Duodenal mucosa (tissue), 2 donors: ENCODE measurements around the gene TIAM2.

ENCODE experiments used
- H3K27ac ChIP-seq: one replicate; pipeline ENCODE4 v1.7.0; 2013; ENCODE audit warnings: low read depth, low read length
- H3K27me3 ChIP-seq, 2 donors: one replicate each; pipeline ENCODE4 v1.7.0; 2013; ENCODE audit warnings: low read length in 2 of 2, control low read depth in 1 of 2; ENCODE audit not compliant: insufficient read depth in 2 of 2, control insufficient read depth in 1 of 2
- H3K36me3 ChIP-seq, 2 donors: one replicate each; pipeline ENCODE4 v1.7.0; 2013; ENCODE audit warnings: low read length in 2 of 2, control low read depth in 1 of 2; ENCODE audit not compliant: insufficient read depth in 2 of 2, control insufficient read depth in 1 of 2
- H3K4me1 ChIP-seq, 2 donors: one replicate each; pipeline ENCODE4 v1.7.0; 2013; ENCODE audit warnings: low read length in 2 of 2, control low read depth in 1 of 2; ENCODE audit not compliant: insufficient read depth in 2 of 2, control insufficient read depth in 1 of 2
- H3K4me3 ChIP-seq, 2 donors: one replicate each; pipeline ENCODE4 v1.7.0; 2013; ENCODE audit warnings: low read length in 2 of 2, low read depth in 1 of 2
- H3K9ac ChIP-seq, 2 donors: one replicate each; pipeline ENCODE4 v1.7.0; 2013; ENCODE audit warnings: low read length in 2 of 2, low read depth in 1 of 2
- H3K9me3 ChIP-seq, 2 donors: one replicate each; pipeline ENCODE4 v1.7.0; 2013; ENCODE audit warnings: low read length in 2 of 2, control low read depth in 1 of 2; ENCODE audit not compliant: control insufficient read depth in 1 of 2

The TIAM2 gene

GRCh38 chr6:155187106-155187505, 192.0 kb downstream of the TIAM2 start:
- no peak overlapping the region for H3K4me3 ChIP-seq
- no peaks in the 10 kb centered on the region for H3K9me3 ChIP-seq
- H3K36me3 ChIP-seq, result peaks cover 0 to 11% of the 10 kb centered on the region in 2 donors
- H3K27ac ChIP-seq, result no peak overlapping the region
- H3K9ac ChIP-seq, result no peak overlapping the region
- H3K4me1 ChIP-seq, result peaks cover 6 to 11% of the 10 kb centered on the region in 2 donors
- H3K27me3 ChIP-seq, result no peaks in the 10 kb centered on the region

GRCh38 chr6:155187994-155188706, 193.0 kb downstream of the TIAM2 start:
- Histone ChIP-seq H3K4me3 (no peak overlapping the region), H3K27ac (no peak overlapping the region), H3K36me3 (peaks cover 0 to 7% of the 10 kb centered on the region in 2 donors), H3K9me3 (no peaks in the 10 kb centered on the region), H3K9ac (no peak overlapping the region), H3K4me1 (peaks cover 6 to 11% of the 10 kb centered on the region in 2 donors), H3K27me3 (no peaks in the 10 kb centered on the region)

- Histone ChIP-seq H3K9me3 (no peaks in the 10 kb centered on the region), H3K4me1 (peaks cover 6 to 11% of the 10 kb centered on the region in 2 donors), H3K27ac (peak overlapping the region; percentile 39), H3K9ac (no peak overlapping the region), H3K4me3 (peak overlapping the region in 1 of 2 donors; percentile 28), H3K27me3 (no peaks in the 10 kb centered on the region), H3K36me3 (peaks cover 0 to 4% of the 10 kb centered on the region in 2 donors)
These were observed 193.8 kb downstream of the TIAM2 start for GRCh38 chr6:155188707-155189496.

DNA sequence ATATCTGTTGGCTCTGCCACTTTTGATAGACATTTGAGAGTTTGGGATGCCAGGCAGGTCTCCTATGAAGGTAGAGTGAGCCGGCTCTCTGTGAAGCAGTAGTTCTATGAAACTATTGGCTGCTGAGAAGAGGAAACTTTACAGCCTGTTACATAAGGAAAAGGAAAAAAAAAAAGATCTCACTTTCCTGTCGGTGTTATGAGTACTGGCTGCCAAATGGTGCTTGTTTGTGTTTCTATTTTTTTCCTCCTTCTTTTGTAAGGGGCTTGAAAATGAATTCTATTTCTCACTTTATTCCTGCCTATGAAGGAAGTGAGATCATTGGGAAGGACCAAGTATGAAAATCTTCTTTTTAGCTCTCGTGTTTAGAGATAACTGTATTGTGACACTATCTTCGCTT, 195.6 kb downstream of the TIAM2 start:
- Histone ChIP-seq H3K9ac (no peak overlapping the region), H3K36me3 (peaks cover 0 to 4% of the 10 kb centered on the region in 2 donors), H3K4me1 (peaks cover 4 to 11% of the 10 kb centered on the region in 2 donors), H3K27ac (no peak overlapping the region), H3K4me3 (no peak overlapping the region), H3K27me3 (no peaks in the 10 kb centered on the region), H3K9me3 (no peaks in the 10 kb centered on the region)

GRCh38 chr6:155193526-155193925, 198.4 kb downstream of the TIAM2 start:
- peaks cover 4 to 11% of the 10 kb centered on the region in 2 donors for H3K4me1 ChIP-seq
- H3K9me3 ChIP-seq, result no peaks in the 10 kb centered on the region
- H3K9ac ChIP-seq, result no peak overlapping the region
- H3K36me3 ChIP-seq, result no peaks in the 10 kb centered on the region
- H3K4me3 ChIP-seq, result no peak overlapping the region
- no peaks in the 10 kb centered on the region for H3K27me3 ChIP-seq
- H3K27ac ChIP-seq, result no peak overlapping the region

DNA sequence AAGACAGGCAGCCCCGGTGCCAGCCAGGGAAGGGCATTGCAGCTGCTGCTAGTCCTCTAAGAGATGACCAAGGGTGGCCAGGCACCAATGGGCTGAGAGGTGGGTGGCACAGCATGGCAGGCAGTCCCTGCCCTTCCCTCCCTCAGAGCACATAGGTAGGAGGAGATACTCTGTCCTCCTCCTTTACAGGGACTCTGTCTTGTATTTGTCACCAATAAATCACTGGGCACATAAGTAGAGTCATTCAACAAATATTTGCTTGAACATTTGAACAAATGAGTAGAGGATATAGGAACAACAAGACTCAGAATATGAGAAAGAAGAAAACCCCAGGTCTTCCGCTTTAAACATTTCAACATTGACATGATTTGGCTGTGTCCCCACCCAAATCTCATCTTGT, 199.3 kb downstream of the TIAM2 start:
- Histone ChIP-seq H3K36me3 (no peaks in the 10 kb centered on the region), H3K27me3 (no peaks in the 10 kb centered on the region), H3K27ac (no peak overlapping the region), H3K9me3 (no peaks in the 10 kb centered on the region), H3K9ac (no peak overlapping the region), H3K4me3 (no peak overlapping the region), H3K4me1 (peaks cover 0 to 5% of the 10 kb centered on the region in 2 donors)

DNA sequence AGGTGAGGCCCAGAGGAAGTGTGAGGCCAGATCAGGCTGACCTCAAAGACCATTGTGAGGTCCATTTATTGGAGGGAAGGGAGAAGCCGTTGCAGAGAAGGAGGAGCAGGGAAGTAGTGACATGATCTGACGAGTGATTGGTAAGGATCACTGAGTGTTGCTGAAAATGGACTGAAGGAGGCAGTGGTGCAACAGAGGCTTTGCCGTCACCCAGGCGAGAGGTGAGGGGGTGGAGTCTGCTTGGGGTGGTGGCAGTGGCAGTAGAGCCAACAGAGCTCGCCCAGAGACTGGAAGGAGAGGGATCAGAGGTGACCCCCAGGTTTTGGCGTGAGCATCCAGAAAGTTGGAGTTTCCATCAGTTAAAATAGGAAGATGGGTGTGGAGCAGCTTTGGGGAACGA, 200.8 kb downstream of the TIAM2 start:
- H3K27me3 ChIP-seq, result no peaks in the 10 kb centered on the region
- H3K9ac ChIP-seq, result no peak overlapping the region
- no peaks in the 10 kb centered on the region for H3K36me3 ChIP-seq
- H3K4me3 ChIP-seq, result no peak overlapping the region
- H3K9me3 ChIP-seq, result no peaks in the 10 kb centered on the region
- H3K4me1 ChIP-seq, result no peaks in the 10 kb centered on the region
- no peak overlapping the region for H3K27ac ChIP-seq

DNA sequence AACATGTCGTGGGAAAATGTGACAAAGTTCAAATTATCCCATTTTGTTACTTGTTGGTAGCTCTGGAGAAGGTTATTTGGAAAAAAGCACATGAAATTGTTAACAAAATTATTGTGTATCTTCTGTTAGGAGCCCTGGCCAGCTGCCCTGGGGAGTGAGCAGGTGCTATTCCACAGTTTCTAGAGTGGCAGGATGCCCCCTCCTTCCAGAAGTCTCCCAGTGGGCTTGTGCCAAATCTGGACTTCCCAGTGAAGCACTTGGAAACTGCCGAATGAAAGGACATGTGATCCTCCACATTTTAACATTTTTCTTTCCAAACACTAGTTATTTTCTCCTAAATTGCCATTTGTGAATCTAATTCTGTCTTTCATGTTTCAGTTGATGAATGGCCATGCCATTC, 201.8 kb downstream of the TIAM2 start:
- H3K9me3 ChIP-seq, result no peaks in the 10 kb centered on the region
- no peaks in the 10 kb centered on the region for H3K27me3 ChIP-seq
- peaks cover 5 to 7% of the 10 kb centered on the region in 2 donors for H3K4me1 ChIP-seq
- no peak overlapping the region for H3K9ac ChIP-seq
- H3K27ac ChIP-seq, result no peak overlapping the region
- H3K4me3 ChIP-seq, result no peak overlapping the region
- H3K36me3 ChIP-seq, result no peaks in the 10 kb centered on the region

GRCh38 chr6:155197932-155198331, 202.8 kb downstream of the TIAM2 start:
- Histone ChIP-seq H3K27me3 (no peaks in the 10 kb centered on the region), H3K4me3 (no peak overlapping the region), H3K36me3 (no peaks in the 10 kb centered on the region), H3K27ac (no peak overlapping the region), H3K9ac (no peak overlapping the region), H3K4me1 (peaks cover 5 to 7% of the 10 kb centered on the region in 2 donors), H3K9me3 (no peaks in the 10 kb centered on the region)

DNA sequence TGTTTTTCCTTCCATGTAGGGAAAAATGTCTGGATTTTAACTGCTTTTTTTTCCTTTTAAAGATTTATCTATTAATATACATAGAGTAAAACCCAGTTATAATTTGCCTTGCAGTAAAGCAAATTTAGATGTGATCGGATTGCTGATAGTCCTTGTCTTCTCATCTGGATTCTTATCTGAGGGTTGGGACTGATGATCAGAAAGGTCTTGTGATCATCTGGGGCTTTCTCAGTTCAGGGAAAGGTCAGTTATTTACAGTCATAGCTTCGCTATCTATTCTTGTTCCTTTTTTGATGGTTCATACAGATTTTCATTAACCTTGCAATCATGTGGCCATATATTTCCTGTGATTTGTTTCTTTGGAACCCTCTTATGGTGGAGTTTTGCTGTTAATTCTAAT, 204.9 kb downstream of the TIAM2 start:
- no peak overlapping the region for H3K27ac ChIP-seq
- no peaks in the 10 kb centered on the region for H3K36me3 ChIP-seq
- no peak overlapping the region for H3K9ac ChIP-seq
- no peak overlapping the region for H3K4me3 ChIP-seq
- no peaks in the 10 kb centered on the region for H3K9me3 ChIP-seq
- peaks cover 5 to 7% of the 10 kb centered on the region in 2 donors for H3K4me1 ChIP-seq
- H3K27me3 ChIP-seq, result no peaks in the 10 kb centered on the region
